AG10803 (cell line): Measurements from ENCODE around the gene LHFPL2.

Experiments
- DNase-seq: peaks from one replicate; pipeline ENCODE4 v3.0.0; 2010; ENCODE audit warnings: low read depth
- H3K4me3 ChIP-seq: 2 replicates; pipeline ENCODE4 v1.5.1; 2011; ENCODE audit warnings: mild to moderate bottlenecking, low read length, control low read depth
- CTCF ChIP-seq: conservative IDR thresholded peaks from 2 replicates; pipeline ENCODE4 v1.5.1; 2011; ENCODE audit warnings: mild to moderate bottlenecking, low read length, control low read depth, inconsistent platforms

LHFPL2 gene

GRCh38 chr5:78495800-78496199, 152.8 kb downstream of the LHFPL2 start:
- no peak overlapping the region for H3K4me3 ChIP-seq
- no peak for DNase-seq
- no peak for TF ChIP-seq CTCF

DNA sequence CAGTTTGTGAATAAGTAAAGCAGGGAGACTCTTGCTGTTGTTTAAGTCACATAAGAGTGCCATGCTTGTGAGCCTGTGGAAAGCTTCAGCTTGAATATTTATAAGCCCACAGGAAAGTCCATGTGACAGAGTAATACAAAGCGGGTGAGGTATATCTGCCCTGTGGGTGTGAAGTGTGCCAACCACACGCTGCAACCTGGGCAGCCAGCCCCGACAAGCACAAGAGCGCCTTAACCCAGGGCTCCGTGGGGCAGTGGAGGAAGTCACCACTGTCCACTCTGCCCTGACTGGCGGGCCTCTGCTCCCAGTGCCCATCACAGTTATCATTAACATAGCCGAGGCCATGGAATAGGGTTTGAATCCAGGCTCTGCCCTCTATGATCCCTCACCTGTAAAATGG, 155.9 kb downstream of the LHFPL2 start:
- DNase-seq = no peak
- TF ChIP-seq CTCF = no peak
- no peak overlapping the region for H3K4me3 ChIP-seq

GRCh38 chr5:78492224-78492623, 156.3 kb downstream of the LHFPL2 start:
- no peak for DNase-seq
- no peak overlapping the region for H3K4me3 ChIP-seq
- no peak for TF ChIP-seq CTCF

- no peak overlapping the region for H3K4me3 ChIP-seq
- DNase-seq = no peak
- no peak for TF ChIP-seq CTCF
These were observed 157.7 kb downstream of the LHFPL2 start for GRCh38 chr5:78490709-78491485.

- DNase-seq = no peak
- no peak overlapping the region for H3K4me3 ChIP-seq
- TF ChIP-seq CTCF = no peak
These were observed 160.7 kb downstream of the LHFPL2 start for GRCh38 chr5:78487846-78488245.

DNA sequence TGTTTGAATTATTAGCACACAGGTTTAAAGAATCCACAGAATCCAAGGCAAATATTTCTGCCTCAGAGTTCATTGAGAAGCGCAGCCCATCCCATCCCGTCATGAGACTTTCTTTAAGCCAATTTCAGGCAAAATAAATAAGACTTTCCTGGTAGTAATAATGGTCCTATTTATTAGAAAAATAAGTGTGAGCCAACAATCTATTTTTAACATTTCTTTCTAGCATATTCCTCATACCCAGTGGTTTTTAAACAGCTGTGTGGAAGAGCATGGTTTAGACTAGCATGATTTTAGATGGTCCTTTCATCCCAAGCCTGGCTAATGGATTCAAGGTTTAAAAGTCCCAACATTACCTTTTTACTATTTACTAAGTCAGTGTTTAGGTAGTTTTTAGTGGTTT, 162.4 kb downstream of the LHFPL2 start:
- DNase-seq = no peak
- no peak overlapping the region for H3K4me3 ChIP-seq
- TF ChIP-seq CTCF = no peak

GRCh38 chr5:78483809-78484521, 164.6 kb downstream of the LHFPL2 start:
- H3K4me3 ChIP-seq = no peak overlapping the region
- peak; percentile 51 for DNase-seq
- TF ChIP-seq CTCF = no peak
